Breast epithelium (tissue), 3 donors: Measurements from ENCODE around the gene REPS2.

ENCODE experiments used
- CTCF ChIP-seq, 3 donors: fragments of 450-650 bp; IDR thresholded peaks; one replicate each; pipeline ENCODE4 v1.5.1; 2016 to 2017; ENCODE audit warnings: antibody characterized with exemption in 3 of 3, mild to moderate bottlenecking in 3 of 3, moderate library complexity in 3 of 3
- POLR2A ChIP-seq: fragments of 450-650 bp; IDR thresholded peaks from one replicate; pipeline ENCODE4 v1.6.1; 2016; ENCODE audit warnings: antibody characterized with exemption, mild to moderate bottlenecking, moderate library complexity
- POLR2AphosphoS5 ChIP-seq, 3 donors: sonication (generic); formaldehyde crosslinking; IDR thresholded peaks; one replicate each; pipeline ENCODE4 v1.6.1; 2017; ENCODE audit warnings: antibody characterized with exemption in 3 of 3

- TF ChIP-seq POLR2A: no peak
- TF ChIP-seq CTCF (IDR thresholded peaks at IDR 0.05): no peak
- TF ChIP-seq POLR2AphosphoS5 (IDR thresholded peaks at IDR 0.05): no peak
Measured at GRCh38 chrX:17039826-17040225, 93.4 kb downstream of the REPS2 start.
